Embryonic facial prominence (tissue), 1 donor: Measurements from ENCODE around the gene NFKB2.

ENCODE experiments used
- DNase-seq: peaks from one replicate; pipeline ENCODE4 v3.0.0-alpha.2; 2016; ENCODE audit errors: extremely low spot score

The NFKB2 gene

DNA sequence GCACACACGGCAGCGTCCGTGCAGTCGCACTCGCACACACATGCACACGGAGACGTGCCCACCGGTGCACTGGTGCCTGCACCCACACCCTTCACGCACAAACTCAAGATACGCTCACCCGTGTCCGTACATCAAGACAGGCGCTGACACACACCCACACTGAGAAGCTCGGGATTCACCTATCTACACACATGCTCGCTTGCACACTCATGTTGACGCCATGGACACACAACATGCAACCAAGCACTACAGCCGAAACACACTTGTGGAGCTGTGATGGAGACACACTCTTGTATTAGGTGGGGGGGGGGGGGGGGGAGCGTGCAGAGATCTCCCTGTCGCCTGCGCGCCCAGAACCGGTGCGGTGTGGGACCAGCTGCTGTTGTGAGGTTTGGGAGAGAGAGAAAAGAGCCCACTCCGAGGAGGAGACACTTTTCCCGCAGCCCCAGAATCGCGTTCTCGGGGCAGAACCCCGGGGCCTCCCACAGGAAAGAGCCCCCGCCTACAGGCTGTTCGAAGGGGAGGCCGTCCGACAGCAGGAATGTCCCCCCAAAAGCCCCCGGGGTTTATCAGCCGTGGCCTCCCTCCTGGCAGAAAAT, 605 bp upstream of the NFKB2 start:
- DNase-seq = no peak

DNA sequence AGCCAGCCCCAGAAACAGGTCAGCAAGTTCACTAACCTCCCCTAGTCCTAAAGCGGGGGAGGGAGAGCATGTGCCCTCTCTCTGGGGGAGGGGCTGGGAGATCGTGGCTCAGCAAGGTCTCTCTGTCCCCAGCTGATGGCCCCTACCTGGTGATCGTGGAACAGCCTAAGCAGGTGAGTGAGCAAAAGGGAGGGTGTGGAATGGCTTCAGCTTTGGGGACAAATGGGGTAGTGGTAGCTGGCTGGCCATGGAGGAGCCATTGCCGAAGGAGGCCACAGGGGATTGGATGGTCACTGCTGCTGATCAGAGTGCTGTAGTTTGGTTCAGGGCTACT, 779 bp downstream of the NFKB2 start:
- no peak for DNase-seq

DNA sequence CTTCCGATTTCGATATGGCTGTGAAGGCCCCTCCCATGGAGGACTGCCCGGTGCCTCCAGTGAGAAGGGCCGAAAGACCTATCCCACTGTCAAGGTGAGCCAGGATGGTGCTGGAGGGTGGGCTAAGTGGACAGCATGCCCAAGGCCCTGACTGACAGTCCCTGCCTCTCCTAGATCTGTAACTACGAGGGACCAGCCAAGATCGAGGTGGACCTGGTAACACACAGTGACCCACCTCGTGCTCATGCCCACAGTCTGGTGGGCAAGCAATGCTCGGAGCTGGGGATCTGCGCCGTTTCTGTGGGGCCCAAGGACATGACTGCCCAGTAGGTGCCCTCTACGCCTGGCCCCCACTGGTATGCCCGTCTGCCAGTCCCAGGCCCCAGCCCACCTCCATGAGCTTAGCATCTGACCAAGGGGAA, 1.2 kb downstream of the NFKB2 start:
- no peak for DNase-seq

DNA sequence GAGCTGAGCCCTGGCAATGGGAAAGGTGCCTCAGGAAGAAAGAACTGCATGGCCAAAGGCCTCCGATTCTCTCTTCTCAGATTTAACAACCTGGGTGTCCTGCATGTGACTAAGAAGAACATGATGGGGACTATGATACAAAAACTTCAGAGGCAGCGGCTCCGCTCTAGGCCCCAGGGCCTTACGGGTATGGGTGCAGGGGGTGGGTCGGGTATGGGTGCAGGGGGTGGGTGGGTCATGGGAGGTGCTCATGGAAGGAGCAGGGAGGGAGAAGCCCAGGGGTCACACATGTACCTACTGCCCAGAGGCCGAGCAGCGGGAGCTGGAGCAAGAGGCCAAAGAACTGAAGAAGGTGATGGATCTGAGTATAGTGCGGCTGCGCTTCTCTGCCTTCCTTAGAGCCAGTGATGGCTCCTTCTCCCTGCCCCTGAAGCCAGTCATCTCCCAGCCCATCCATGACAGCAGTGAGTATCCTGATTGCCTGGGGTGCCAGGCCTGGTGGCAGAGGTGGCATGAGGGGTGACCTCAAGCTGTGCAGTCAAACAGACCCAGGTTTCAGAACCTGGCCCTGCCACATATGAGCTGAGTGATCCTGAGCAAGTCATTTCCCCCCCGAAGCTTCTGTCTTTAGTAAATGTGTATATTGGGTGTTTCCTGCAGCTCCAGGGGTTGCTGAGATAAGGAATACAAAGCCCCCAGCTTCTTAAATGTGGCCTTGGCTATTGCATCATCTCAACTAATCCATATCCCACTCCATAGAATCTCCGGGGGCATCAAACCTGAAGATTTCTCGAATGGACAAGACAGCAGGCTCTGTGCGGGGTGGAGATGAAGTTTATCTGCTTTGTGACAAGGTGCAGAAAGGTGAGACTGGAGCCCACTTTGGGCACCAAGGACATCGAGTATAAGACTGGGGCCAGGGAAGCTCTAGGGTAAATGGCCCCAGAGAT, 2.0 kb downstream of the NFKB2 start:
- no peak for DNase-seq

DNA sequence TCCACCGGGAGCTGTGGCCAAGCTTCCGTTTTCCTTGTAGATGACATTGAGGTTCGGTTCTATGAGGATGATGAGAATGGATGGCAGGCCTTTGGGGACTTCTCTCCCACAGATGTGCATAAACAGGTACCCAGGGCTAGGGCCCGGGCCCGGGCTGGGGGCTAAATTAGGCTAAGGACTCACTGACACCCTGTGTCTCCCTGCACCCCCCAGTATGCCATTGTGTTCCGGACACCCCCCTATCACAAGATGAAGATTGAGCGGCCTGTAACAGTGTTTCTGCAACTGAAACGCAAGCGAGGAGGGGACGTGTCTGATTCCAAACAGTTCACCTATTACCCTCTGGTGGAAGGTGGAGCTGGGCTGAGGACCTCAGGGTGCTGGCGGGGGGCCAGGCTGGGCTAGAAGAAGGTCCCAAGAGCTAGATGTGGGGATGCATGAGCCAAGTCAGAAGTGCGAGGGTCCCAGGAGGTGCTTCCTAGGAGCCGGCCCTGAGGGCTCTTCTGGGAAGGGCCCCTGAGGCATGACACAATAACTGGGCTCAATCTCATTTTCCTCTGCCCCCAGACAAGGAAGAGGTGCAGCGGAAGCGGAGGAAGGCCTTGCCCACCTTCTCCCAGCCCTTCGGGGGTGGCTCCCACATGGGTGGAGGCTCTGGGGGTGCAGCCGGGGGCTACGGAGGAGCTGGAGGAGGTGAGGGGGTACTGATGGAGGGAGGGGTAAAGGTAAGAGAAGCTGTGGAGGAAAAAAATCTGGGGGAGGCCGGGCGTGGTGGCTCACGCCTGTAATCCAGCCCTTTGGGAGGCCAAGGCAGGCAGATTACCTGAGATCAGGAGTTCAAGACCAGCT, 2.9 kb downstream of the NFKB2 start:
- DNase-seq = no peak

DNA sequence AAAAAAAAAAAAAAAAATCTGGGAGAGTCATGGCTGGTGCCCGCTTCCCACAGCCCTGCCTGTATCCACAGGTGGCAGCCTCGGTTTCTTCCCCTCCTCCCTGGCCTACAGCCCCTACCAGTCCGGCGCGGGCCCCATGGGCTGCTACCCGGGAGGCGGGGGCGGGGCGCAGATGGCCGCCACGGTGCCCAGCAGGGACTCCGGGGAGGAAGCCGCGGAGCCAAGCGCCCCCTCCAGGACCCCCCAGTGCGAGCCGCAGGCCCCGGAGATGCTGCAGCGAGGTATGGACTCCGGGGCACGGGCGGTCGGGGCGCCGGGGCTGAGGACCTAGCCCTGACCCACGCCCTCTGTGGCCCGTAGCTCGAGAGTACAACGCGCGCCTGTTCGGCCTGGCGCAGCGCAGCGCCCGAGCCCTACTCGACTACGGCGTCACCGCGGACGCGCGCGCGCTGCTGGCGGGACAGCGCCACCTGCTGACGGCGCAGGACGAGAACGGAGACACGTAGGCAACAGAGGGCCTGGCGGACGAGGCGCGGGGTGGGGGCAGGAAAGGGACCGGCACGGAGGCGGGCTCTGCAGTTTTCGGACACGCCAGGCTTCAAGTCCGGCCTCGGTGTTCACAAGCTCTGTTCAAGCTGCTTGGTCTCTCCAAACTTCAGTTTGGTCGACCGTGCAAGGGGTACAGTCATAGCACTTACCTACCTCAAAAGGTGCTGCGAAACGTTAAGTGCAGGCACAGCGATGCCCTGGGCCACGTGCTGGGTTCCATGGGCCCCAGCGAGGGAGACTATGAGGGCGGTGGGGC, 3.9 kb downstream of the NFKB2 start:
- DNase-seq = peak; percentile 80

DNA sequence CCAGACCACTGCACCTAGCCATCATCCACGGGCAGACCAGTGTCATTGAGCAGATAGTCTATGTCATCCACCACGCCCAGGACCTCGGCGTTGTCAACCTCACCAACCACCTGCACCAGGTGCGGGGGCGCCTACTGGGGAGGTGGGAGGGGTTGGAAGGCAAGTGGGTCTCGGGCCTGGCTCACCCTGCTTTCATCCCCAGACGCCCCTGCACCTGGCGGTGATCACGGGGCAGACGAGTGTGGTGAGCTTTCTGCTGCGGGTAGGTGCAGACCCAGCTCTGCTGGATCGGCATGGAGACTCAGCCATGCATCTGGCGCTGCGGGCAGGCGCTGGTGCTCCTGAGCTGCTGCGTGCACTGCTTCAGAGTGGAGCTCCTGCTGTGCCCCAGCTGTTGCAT, 4.6 kb downstream of the NFKB2 start:
- no peak for DNase-seq

DNA sequence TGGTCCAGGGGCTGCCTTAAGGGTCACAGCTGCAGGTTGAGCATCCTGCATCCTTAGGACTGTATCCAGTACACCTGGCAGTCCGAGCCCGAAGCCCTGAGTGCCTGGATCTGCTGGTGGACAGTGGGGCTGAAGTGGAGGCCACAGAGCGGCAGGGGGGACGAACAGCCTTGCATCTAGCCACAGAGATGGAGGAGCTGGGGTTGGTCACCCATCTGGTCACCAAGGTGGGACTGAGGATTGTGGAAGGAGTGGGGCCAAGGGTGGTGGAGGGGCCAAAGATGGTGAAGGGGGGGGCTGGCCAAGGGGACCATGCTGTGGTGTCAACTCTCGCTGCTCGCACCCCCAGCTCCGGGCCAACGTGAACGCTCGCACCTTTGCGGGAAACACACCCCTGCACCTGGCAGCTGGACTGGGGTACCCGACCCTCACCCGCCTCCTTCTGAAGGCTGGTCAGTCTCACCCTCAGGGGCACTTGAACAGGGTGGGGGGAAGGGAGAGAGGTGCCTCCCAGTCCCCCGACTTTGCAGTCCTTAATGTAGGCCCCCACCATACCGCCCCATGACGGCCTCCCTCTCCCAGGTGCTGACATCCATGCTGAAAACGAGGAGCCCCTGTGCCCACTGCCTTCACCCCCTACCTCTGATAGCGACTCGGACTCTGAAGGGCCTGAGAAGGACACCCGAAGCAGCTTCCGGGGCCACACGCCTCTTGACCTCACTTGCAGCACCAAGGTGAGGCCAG, 5.3 kb downstream of the NFKB2 start:
- no peak for DNase-seq

DNA sequence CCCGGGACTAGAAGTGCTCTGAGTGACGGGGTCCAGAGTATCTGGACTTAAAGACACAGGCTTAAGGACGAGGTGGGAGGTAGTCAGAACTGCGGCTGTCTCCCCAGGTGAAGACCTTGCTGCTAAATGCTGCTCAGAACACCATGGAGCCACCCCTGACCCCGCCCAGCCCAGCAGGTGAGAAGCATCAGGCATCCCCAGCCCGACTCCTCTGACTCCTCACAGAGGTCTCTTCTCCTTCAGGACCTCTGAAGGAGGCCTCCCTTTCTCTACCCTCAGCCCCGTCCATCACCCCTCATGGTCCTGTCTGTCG, 5.8 kb downstream of the NFKB2 start:
- DNase-seq = no peak

DNA sequence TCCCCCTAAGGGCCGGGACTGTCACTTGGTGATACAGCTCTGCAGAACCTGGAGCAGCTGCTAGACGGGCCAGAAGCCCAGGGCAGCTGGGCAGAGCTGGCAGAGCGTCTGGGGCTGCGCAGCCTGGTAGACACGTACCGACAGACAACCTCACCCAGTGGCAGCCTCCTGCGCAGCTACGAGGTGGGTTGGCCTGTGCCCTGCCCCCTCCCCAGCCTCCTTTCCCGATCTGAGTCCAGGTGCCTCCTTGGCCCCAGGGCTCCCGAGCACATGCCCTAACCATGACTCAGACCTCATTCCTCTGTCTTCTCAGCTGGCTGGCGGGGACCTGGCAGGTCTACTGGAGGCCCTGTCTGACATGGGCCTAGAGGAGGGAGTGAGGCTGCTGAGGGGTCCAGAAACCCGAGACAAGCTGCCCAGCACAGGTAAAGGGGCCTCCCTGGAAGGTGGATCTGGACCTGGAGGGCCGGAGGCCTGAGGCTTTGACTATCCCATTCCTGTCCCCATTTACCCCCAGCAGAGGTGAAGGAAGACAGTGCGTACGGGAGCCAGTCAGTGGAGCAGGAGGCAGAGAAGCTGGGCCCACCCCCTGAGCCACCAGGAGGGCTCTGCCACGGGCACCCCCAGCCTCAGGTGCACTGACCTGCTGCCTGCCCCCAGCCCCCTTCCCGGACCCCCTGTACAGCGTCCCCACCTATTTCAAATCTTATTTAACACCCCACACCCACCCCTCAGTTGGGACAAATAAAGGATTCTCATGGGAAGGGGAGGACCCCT, 6.4 kb downstream of the NFKB2 start:
- no peak for DNase-seq

DNA sequence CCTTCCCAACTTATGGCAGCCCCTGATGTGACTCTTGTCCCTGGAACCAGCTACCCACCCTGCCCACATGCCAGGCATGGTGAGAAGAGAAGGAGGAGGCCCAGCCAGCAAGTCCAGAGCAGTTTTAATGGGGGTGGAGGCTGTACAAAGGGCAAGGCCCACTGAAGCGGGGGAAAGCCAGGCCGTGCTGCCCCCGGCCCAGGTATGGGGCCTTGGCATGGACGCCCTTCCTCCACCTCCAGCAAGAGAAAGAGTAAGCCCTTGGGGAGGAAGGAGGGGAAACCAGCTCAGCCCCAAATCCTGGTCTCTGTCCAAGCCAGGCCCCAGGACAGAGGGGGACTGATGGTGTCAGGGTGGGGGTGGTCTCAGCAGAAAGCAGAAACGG, 7.0 kb downstream of the NFKB2 start:
- DNase-seq = no peak

DNA sequence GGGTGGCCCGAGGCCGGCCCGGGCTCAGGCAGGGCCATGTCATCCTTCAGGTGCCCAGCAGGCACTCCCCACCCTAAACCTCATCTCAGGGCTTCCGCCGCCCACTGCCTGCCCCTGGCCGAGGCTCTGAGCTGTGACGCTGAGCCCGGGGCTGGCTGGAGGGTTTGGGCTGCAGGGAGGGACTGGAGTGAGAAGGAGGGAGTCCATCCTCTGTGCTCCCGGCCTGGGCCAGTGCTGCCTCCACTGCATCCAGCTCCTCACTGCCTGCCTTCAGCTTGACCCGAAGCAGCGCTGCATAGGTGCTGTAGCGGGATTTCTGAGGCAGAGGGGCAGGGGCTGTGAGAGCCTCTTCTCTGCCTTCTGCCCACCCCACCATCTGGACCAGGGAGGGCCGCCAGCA, 7.6 kb downstream of the NFKB2 start:
- DNase-seq = no peak

DNA sequence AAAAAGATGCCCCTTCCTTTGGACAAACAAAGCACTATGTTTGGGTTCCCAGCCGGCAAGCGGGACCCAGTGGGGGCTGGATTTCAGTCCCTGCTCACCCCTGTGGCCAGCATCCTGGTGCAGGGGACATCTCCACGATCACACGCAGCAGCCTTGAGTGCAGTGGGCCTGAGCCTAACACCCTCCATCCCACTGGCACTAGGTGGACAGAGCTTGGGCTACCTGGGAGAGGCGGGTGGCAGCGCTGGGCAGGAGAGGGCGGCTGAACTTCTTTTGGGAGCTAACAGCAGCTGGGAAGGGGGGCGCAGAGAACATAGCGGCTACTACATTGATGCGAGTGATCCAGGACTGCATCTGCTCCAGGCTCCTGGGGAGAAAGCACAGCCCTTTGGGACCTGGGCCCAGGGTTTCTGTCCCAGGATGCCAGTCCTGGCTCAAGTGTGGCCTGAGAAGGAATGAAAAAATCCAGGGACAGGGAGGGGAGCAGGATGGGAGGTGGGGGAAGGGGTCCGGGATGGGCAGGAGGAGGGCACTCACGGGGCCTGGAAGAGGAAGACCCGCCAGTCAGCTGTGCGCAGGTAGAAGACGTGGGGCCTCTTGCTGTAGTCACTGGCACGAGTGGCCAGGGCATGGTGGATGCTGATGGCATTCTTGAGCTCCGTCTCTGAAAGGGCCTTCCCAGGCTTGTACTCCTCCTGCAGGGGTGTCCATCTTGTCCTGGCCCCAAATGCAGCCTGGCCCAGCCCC, 9.0 kb downstream of the NFKB2 start:
- no peak for DNase-seq

DNA sequence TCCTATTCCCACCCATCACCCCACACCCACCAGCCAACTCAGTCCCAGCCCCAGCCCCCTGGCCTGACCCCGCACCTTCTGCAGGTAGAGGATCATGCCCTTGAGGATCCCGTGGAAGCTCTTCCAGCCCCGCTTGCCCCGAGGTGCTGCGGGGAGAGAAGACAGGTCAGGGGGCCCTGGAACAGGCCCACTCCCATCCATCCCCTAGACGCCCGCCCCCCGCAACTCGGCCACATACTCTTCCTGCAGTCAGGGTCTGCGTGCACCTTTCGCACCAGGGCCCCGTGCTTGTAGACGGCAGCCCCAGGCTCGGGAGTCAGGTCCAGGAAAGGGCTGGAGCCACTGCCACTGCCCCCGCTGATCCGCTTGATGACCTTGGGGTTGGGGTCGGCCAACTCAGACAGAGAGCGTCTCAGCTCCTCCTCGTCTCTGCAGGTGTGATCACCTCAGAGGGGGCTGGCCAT, 9.6 kb downstream of the NFKB2 start:
- DNase-seq = no peak

DNA sequence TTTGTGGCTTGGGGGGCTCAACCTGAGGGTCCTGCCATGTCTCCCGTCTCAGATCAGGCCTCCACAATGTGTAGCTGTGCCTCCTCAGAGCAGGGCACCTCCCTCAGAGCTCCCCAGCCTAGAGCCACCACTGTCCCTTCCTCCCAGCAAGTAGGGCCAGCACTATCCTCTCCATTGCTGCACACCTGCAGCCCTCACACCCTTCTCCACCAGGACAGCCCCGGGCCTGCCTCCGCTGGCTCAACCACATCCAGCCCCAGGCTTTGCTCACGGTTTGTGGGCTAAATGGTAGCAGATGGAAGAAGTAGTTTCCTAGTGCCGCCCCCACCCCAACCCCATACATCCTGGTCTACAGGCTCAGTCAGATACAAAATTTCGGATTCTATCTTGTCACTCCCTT, 10.1 kb downstream of the NFKB2 start:
- no peak for DNase-seq

DNA sequence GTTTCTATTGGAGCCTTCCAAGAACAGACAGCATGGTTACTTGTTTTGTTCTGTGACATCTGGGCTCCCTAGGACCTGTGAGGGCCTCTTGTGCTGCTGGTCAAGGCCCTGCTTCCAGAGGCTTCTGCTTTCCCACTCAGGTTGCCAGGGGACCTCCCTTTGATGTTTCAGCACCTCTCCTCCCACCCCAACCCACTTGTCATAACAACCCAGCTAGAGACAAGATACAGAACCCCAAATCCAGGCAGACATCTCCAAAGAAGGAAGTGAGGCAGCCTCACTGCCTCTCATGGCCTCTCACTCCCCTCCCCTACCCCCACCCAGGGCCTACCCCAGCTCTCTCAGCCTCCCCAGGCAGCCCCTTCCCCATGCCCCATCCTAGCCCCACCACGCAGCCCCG, 11.3 kb downstream of the NFKB2 start:
- no peak for DNase-seq

DNA sequence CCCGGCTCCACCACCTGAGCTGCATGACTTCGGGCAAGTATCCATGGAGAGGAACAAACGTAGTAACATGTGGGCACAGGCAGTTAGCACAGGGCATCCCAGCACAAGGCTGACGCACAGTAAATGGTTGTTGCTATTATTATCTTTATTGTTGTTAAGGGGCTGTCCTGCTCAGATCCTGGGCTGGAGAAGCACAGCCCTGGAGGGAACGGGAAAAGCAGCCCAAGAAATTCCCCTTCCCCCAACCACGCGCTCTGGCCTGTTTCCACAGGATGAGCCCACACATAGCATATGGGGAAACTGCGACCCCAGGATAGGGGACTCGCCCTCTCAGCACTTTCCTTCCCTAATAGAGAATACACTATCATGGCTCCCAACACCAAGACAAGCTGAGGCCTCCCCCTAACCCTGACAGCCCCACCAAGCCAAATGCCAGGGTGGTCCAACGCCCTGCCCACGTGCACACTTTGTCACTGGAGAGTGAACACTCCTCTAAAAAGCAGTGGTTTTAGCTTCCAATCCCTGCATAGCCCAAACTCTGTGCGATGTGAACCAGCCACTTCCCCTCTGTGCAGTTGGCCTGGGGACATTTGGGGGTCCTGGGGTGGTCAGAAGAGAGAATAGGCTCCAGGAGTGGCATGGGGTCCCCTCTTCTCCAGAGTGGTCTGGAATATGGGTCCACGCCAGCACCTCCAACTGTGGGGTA, 12.1 kb downstream of the NFKB2 start:
- DNase-seq = no peak

DNA sequence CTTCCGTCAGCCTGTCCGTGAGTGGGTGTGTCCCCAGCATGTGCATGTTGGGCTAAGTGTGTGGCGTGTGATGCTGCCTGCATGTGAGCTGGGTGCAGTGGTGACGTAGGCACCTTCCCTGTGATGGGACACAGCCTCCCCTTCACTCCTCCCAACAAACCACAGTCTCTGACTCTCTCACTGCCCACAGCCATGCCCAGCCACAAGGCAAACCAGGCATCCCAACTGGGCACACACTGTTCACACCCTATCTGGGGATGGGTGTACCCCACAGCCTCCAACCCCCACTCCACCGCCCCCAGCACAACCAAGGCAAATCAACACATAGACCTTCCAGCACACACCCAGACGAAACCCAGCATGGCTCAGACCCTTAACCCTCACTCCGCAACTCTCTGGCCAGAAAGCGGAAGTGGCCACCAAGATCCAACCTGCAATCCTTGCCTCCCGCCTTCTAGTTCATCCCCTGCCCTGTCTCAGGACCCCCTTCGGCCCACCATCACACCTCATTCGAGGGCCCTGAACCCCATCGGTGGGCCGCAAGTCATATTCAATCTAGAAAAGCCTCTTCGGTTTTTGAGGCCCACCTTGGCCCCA, 12.7 kb downstream of the NFKB2 start:
- no peak for DNase-seq
